Ectodermal cell (in vitro differentiated cells): ENCODE measurements around the gene ZNF665.
"Not testable (repeated sequence)": the region's sequence is repeated elsewhere in the genome, so short reads cannot be mapped to it uniquely, and the experiment has no call there.

Experiments
- H3K27ac ChIP-seq: 2 replicates; pipeline ENCODE4 v1.7.0; 2013; ENCODE audit warnings: mild to moderate bottlenecking, low read depth, low read length; ENCODE audit not compliant: insufficient read depth, poor library complexity, severe bottlenecking
- H3K27me3 ChIP-seq: 2 replicates; pipeline ENCODE4 v1.7.0; 2013; ENCODE audit warnings: mild to moderate bottlenecking, low read length; ENCODE audit not compliant: insufficient read depth, control insufficient read depth, poor library complexity, severe bottlenecking
- H3K36me3 ChIP-seq: one replicate; pipeline ENCODE4 v1.7.0; 2013; ENCODE audit warnings: low read length; ENCODE audit not compliant: control insufficient read depth, insufficient read depth
- H3K4me1 ChIP-seq: one replicate; pipeline ENCODE4 v1.7.0; 2013; ENCODE audit warnings: low read length; ENCODE audit not compliant: control insufficient read depth, insufficient read depth
- H3K4me3 ChIP-seq: 2 replicates; pipeline ENCODE4 v1.7.0; 2013; ENCODE audit warnings: low read depth, low read length, control low read depth; ENCODE audit not compliant: insufficient read depth
- H3K9me3 ChIP-seq: 2 replicates; pipeline ENCODE4 v1.7.0; 2013; ENCODE audit warnings: mild to moderate bottlenecking, low read length, moderate library complexity; ENCODE audit not compliant: control insufficient read depth
- WGBS, 2 experiments: methylation state at CpG; one replicate each; pipeline ENCODE4 v1.1.7; 2013; ENCODE audit warnings: missing lambda C conversion rate in 2 of 2; 5-methylcytosine and 5-hydroxymethylcytosine counted together

Gene ZNF665

DNA sequence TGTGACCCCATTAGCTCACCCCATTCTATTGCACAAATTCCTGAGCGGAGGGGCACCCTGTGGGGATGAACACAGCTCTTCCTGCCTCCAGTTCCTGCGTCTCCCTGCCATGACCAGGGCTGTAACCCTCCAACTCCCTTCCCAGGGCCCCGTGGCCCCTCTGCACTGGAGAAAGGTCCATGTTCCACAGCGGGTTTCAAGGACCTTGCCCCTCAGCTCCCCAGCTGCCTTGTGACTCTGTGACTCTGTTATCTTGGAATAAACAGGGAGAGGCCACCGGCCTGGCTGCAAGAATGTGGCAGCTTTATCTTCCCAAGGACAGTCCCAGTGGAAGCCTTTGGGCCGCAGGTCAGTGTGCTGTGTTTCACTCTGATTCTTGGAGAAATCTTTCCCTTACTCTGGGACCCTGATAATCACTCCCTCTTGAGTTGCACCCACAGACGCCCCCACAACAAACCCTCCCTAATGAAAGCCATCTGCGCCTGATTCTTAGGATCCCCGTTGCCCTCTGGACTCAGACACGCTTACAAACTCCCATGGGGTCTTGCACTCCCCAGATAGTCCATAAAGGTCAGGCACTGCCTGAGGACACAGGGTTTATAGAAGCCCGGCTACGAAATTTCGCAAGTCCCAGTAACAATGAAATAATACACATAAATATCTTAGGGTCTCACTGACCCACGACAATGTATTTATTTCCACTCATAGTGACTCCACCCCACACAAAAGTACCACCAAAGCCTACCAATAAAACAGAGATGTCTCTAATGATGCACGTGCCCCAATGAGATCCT is 66.2 kb downstream of the ZNF665 start:
- H3K27ac ChIP-seq, H3K36me3 ChIP-seq, H3K4me3 ChIP-seq, H3K9me3 ChIP-seq, H3K27me3 ChIP-seq, H3K4me1 ChIP-seq: not testable (repeated sequence)
- WGBS, 2 experiments = 90 to 92% methylated on average over 8 of the region's 15 CpGs

DNA sequence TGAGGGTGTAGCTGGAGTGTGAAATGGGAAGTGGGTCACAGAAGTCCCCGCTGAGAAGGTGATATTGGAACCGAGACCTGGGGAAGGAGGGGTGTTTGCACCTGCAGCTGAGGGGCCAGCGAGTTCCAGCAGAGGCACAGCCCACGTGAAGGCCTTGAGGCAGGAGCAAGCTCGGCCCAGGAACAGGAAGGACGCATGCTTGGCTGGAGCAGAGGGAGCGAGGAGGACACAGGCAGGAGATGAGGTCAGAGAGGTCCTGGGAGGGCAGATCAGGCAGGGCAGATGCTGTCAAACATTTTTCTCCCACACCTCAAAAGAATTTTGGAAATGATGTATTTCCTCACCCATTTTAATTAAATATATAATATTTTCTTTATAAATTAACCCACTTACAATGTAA is 69.8 kb downstream of the ZNF665 start:
- no peak overlapping the region for H3K4me3 ChIP-seq
- H3K9me3 ChIP-seq = no peaks in the 10 kb centered on the region
- WGBS, 2 experiments = 92 to 93% methylated on average over 7 of the region's 7 CpGs
- no peaks in the 10 kb centered on the region for H3K36me3 ChIP-seq
- no peaks in the 10 kb centered on the region for H3K4me1 ChIP-seq
- no peaks in the 10 kb centered on the region for H3K27me3 ChIP-seq
- no peak overlapping the region for H3K27ac ChIP-seq
